Measurements from ENCODE around the gene MRPL24.
"Not testable (repeated sequence)": the region's sequence is repeated elsewhere in the genome, so short reads cannot be mapped to it uniquely, and the experiment has no call there.

Gene MRPL24

DNA sequence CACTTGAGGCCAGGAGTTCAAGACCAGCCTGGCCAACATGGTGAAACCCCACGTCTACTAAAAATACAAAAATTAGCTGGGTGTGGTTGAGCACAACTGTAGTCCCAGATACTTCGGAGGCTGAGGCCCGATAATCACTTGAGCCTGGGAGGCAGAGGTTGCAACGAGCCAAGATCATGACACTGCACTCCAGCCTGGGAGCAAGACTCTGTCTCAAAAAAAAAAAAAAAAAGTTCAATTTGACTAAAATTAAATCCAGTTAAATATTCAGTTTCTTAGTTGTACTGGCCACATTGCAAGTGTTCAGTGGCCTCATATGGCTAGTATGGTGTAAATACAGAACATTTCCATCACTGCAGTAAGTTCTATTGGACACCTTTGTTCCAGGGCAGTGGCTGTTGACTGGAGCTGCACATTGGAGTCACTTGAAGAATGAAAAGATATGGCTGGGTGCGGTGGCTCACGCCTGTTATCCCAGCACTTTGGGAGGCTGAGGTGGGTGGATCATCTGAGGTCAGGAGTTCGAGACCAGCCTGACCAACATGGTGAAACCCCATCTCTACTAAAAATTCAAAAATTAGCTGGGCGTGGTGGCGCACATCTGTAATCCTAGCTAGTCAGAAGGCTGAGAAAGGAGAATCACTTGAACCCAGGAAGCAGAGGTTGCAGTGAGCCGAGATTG, 16.8 kb upstream of the MRPL24 start:
- DNase-seq, result not testable (repeated sequence)

- no peak for DNase-seq
Observed at GRCh38 chr1:156756355-156756754, 15.5 kb upstream of the MRPL24 start.

- DNase-seq, result no peak
Observed at GRCh38 chr1:156755527-156755950, 14.7 kb upstream of the MRPL24 start.

DNA sequence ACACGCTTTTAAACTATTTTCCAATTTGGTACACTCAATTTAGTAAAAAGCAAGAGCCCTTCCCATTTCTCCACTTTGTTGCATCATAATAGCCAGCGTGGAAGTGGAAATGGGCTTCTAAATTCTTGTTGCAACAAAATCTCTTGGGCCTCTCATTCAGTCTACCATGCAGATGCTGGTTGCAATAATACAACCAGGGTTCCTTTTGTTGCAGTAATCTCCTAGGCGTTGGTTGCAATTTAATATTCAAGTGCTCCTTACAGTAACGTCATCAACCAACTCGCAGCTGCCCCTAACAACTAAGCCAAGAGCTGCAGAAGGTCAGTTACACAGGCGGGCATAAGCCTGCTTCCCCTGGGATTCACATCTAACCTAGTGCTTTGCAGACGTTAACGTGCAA, 13.3 kb upstream of the MRPL24 start:
- no peak for DNase-seq

DNA sequence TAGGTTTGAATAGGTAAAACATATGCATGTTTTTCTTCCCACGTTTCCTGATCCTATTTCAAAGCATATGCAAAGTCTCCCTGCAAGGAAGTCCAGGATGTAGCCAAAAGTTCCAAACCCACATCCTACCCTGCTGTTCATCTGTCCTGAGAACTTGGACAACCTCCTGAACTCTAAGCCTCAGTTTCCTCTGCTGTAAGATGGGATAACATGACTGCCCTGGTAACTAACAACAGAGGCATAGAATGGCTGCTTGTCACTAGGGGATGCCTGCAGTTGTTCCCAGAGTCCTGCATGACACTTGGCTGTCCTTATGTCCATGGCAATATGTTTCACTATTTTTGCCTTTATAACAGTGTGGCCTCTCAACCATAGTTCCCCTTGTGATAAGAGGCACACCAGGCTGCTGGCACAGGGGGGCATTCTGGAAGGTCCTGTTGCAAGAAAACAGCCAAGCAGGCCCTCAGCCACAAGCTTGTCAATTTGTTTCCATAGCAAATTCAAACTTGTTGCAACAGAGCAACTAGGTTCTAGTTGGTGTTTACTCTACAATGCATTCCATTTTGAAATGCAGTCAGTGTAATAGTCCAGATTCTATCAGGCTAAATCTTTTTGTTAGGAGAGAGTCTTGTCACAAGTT, 12.1 kb upstream of the MRPL24 start:
- no peak for DNase-seq

DNA sequence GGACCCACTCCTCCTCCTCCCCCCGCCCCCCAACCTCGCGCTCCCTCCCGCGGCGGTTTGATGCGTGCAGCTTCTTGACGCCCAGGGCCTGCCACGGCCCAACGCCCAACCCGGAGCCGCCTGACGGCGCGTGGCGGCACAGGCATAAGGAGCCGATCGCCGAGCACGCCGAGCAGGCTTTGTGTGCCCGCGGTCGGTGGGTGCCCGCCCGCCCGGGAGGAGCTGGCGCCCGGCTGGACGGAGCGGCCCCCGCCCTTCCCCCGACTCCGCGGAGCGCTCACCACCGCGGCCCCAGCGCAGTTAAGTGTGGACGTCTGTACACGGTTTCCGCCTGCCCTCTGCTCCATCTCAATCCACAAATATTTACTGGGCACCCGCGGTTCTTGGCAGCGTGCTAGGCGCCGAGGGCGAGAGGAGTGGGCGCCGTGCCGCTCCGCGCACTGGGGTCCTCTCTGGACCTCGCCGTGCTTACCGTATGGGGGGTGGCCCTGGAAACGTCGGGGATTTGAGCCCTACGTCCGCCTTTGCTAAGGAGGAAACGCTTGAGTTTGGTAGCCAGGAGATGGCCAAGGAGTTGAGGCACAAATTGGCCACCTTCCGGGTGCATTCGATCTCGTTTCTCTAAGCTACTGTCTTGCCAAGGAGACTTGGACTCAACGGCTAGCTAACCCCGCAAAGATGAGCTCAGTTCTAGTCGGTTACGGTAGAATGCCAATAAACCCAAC, 11.0 kb upstream of the MRPL24 start:
- peak; percentile 96 for DNase-seq

DNA sequence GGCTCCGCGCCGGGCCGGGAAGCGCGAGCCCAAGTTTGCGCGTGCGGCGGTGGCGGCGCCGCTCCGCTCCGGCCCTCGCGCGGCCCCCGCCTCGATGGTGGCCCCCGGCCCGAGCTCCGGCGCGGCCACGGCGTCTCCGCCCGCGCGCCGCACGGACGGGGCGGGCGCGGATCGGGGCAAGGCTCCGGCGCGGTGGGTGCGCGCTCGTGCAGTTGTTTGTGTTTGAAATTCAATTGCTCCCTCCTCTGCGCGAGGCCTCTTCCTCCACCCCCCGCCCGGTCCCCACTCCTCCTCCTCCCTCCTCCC, 10.5 kb upstream of the MRPL24 start, which contains the start of gene HDGF:
HDGF (minus strand) TSS at position 225 of the 306 bp plus-strand sequence. CDS start 246 bp downstream, outside the sequence.
- no peak for DNase-seq

DNA sequence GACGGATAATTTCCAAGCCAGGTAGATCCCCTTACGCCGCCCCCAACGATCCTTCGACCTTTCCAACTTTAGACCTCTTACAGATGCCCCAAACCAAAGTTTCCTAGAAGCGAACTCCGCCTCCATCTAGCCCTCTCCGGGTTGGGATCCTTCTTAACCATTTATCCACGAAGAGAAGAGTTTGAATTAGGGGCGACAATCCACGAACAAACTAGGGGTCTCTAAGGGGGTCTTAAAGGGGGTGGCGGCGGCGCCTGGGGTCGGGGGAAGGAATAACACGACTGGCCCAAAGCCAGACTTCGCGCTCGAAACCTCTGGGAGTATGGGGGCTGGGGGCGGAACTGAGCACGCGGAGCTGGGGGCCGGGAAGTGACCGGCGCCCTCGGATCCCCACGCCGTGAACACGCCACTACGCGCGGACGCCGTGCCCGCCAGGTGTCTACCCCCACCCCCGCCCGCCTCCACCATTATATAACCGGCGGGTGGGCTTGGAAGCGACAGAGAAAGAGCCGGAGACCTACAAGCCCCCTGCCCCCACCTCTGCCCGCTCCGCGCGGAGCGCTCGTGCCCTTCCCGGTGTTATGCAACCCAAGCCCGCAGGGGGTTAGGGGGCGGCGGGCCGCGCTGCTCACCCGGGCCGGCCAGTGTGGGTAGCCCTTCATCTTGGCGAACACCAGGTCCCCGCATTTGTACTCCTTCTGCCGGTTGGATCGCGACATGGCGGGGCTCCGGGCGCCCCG, 10.0 kb upstream of the MRPL24 start:
- no peak for DNase-seq

DNA sequence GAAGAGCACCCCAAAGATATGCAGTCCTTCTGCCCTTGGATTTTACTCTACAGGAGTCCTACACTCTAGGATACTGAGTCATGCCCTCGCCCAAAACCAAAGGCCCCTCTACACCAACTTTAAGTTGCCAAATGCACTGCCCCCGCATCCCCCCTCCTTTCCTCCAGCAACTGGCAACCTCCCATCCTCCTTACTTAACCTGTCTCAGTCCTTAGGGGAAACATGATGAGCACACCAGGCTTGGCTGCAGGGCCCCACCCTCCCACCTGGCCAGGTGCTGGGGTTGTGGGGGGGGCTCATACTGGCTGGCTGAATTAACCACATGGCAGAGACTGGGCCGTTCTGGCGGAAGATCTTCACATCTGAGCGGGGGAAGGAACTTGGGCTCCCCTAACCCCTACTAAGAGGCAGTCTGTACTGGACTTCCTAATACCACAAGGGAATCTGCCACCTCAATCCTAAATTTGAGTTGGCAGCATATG, 9.3 kb upstream of the MRPL24 start:
- DNase-seq, result no peak

GRCh38 chr1:156749419-156750118, 8.7 kb upstream of the MRPL24 start:
- no peak for DNase-seq

DNA sequence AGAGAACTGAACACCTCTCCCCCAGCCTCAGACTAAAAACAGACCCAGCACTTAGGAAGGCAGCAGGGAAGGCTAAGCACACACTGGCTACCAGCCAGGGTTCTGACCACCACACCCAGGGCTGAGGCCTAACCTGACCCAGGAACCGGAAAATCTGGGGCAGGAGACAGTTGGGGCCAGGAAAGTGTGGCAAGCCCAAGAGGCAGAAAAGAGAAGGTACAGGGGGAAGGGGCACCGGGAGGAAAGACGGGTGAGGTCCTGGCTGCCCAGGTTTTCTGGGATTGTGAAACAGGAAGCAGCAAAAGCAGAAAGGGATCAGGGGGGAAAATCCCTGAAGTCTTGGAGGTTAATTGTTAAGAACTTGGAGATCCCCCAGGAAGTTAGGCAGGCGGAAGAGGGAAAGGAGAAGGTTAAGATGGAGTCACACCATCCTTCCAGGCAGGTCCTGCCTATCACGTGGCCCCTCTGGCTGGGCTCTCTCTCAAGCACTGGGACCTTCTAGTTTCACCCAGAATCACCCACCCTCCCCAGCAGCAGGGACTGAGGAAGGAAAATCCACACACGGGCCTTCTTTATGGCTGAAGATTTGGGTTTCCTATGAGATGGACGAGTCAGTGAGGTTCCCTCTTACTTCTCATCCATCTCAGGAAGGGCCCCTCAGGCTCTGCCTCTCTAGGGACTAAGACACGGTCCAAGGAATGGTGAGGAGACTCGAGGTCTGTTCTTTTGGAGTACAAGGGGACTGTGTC, 8.0 kb upstream of the MRPL24 start:
- DNase-seq, result no peak

- no peak for DNase-seq
Observed at GRCh38 chr1:156747742-156748669, 7.1 kb upstream of the MRPL24 start.

- peak; percentile 77 for DNase-seq
Observed at GRCh38 chr1:156746728-156747631, 6.1 kb upstream of the MRPL24 start.

DNA sequence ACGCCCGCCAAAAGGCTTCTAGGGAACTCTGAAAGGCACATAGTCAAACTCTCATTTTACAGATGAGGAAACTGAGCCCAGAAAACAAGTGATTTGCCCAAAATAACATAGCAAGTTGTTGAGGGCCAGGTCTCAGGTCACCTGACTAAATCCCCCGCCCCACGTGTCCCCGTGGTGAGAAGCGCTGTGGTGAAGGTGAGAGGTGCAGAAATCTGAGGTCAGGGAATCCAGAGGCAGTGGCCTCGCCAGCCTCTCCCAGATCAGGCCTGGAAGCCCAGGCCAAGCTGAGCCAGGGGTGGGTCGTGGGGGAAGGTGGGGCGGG, 5.5 kb upstream of the MRPL24 start:
- DNase-seq, result no peak

DNA sequence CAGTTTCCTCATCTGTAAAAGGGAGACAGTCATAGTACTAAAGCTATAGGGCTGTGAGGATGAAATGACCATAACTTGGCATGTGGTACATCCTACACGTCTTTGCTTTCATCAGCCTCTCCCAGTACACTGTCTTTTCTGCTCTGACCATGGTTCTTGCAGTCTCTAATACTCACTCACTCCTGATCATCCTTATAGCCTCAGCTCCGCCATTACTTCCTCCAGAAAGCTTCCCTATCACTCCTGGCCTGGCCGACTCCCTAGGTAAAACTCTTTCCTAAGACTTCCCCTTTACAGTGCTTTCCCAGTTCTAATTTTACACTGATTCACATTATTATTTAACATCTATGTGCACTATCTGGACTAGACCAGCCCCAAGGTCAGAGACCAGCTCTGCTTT, 5.0 kb upstream of the MRPL24 start:
- no peak for DNase-seq

DNA sequence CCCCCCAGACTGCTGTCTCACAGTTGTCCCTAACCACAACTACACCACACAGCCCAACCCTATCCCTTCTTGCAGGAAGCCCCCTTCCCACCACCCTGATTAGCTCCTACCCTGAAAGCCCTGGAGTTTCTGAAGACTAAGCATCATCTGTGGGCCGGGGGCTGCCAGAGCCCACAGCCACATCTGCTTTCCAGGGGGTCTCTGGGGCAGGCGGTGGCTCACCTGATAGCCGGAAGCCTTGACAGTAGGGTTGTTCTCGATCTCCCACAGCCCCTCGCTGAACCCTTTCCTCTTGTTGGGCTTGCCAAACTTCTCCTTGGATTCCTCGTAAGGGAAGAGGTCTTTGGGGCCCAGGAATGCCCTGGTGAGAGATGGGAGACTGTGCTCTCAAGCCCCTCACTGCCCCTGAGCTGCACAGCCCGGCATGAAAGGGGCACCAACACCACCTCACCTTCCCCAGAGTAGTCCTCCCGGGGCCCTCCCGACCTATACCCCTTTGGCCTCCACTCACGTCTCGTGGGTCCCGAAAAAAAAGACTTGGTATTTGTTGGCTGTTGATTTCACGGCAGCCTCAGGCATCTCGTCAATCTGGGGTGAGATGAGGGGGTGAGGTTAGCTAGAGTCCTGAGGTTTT, 4.0 kb upstream of the MRPL24 start:
- no peak for DNase-seq

DNA sequence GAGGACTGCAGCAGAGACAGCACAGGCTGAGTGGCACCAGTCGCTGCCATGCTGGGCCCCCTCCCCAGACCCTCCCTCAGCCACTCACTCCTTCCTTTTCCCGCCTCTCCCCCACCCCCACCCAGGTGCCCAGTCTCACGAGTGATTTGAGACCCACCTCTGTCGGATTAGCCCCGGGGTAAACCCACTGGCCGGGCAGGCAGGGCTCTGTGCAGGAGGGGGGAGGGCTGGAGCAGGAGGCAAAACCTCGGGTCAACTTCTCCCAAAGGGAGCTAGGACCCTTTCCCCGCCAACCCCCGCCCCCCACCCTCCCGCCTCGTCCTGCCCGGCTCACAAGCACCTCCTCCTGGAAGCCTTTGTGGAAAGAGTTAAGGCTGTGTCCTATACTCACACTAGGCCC, 3.5 kb upstream of the MRPL24 start:
- no peak for DNase-seq

DNA sequence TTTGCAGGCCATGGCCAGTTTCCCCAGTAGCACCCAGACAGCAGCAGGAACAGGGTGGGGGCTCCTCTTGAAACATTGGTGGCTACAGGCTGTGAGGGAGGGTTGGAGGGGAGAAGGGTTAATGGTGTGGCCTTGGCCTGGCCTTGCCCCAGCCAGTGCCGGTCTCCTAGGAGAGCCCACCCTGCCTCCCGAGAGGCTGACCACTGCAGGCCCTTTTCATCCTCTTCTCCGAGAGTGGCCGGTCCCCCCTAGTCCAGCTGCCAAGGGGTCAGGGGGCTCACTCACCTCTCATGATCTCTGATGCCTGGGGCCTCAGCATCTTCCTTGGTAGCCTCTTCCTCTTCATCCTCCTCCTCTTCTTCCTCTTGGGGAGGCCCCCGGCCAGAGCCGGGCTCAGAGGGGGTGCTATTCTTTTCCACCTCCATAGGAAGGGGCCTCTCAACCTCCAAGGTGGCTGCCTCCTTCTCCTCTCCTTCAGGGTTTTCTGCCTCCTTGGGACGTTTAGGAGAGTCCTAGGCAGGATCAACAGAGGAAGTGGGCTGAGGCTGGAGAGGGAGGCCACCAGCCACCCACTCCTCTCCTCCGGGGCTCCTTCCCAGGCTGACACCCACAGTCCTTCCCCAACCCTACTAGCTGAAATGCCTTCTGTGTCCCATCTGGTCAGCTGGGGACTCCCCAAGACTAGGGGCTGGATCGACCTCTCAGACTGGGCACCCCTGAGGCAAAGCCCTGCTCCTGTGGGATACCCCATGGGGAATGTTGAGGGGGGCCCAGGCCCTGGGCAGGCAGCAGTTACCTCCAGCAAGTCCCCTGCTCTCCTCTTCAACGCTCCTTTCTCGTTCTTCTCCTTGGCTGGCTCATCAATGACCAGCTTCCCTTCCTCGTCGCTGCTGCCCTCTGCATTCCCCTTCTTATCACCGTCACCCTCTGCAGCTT, 2.7 kb upstream of the MRPL24 start:
- no peak for DNase-seq

Data from NCI-H1694 treated with DMSO at 0.1 percent for 48 hours (cell line).